Thoracic aorta (tissue), 2 donors: ENCODE measurements around the gene GDF7. TPM values are rescaled to one million over a fixed set of nuclear protein-coding genes. Genes with fewer than 3 reads are reported as not detected.

Source experiments
- ATAC-seq: fragments of 150-250 bp; one replicate; pipeline ENCODE4 v1.8.0; 2017; ENCODE audit warnings: low read depth; ENCODE audit not compliant: insufficient number of reproducible peaks, low FRiP score
- DNase-seq: peaks from one replicate; pipeline ENCODE4 v3.0.0-alpha.2; 2020; ENCODE audit warnings: low spot score
- H3K27ac ChIP-seq, 2 donors: fragments of 200-600 bp; sonication (generic); 1 replicate in 1 of 2; 2 replicates in 1 of 2; pipeline ENCODE4 v1.5.1; 2016; ENCODE audit warnings: mild to moderate bottlenecking in 2 of 2, moderate library complexity in 2 of 2
- H3K27me3 ChIP-seq: fragments of 200-600 bp; sonication (generic); replicated peaks from 2 replicates; pipeline ENCODE4 v1.6.0; 2016; ENCODE audit warnings: mild to moderate bottlenecking; ENCODE audit not compliant: insufficient read depth
- H3K36me3 ChIP-seq: fragments of 200-600 bp; sonication (generic); one replicate; pipeline ENCODE4 v1.5.1; 2016
- H3K4me1 ChIP-seq, 2 donors: fragments of 200-600 bp; sonication (generic); 1 replicate in 1 of 2; 2 replicates in 1 of 2; pipeline versions ENCODE4 v1.5.1 to v1.6.0; 2016; ENCODE audit warnings: low read depth in 2 of 2, mild to moderate bottlenecking in 1 of 2; ENCODE audit not compliant: control insufficient read depth in 1 of 2
- H3K4me3 ChIP-seq: fragments of 200-600 bp; sonication (generic); 2 replicates; pipeline ENCODE4 v1.5.1; 2016; ENCODE audit warnings: mild to moderate bottlenecking
- H3K9me3 ChIP-seq: fragments of 200-600 bp; sonication (generic); 2 replicates; pipeline ENCODE4 v1.5.1; 2016
- total RNA-seq, 2 donors: library from RNA; depleted of rRNA; stranded (reverse); fragments of >200 nt; gene quantifications; one replicate each; pipeline versions ENCODE4 v1.1.0 to v1.2.3, GENCODE V29; 2016
- TF ChIP-seq, protein P1 (sequence below): fragments of 200-600 bp; sonication (generic); IDR thresholded peaks from one replicate; pipeline ENCODE4 v1.5.1; 2019; ENCODE audit warnings: antibody characterized with exemption

The GDF7 gene
- total RNA-seq, 2 donors from 2014 or later, result 39.7 to 40.7 TPM

DNA sequence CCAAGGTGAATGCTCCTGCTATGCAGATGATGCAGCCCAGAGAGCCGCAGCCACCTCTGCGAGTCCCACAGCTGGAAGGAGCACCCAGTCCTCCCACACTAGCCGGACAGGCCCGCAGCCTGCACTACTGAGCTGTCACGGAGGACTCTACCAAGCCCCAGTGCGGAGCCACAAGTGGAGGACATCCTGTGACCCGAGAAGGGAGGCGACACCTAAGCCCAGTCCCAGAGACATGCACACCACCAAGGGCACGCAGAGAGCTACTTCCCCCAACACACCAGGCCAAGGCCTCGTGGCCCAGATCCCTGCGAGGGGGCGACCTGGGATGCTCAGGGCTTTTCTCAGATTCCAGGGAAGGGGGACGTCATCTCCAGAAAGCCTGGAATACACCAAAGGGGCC lies 28.9 kb upstream of the GDF7 start:
- H3K27me3 ChIP-seq, result no peaks in the 10 kb centered on the region
- H3K27ac ChIP-seq, result peak overlapping the region; percentile 98 to 99
- H3K36me3 ChIP-seq, result peaks cover 17% of the 10 kb centered on the region
- no peak for ATAC-seq
- TF ChIP-seq, protein P1, sequence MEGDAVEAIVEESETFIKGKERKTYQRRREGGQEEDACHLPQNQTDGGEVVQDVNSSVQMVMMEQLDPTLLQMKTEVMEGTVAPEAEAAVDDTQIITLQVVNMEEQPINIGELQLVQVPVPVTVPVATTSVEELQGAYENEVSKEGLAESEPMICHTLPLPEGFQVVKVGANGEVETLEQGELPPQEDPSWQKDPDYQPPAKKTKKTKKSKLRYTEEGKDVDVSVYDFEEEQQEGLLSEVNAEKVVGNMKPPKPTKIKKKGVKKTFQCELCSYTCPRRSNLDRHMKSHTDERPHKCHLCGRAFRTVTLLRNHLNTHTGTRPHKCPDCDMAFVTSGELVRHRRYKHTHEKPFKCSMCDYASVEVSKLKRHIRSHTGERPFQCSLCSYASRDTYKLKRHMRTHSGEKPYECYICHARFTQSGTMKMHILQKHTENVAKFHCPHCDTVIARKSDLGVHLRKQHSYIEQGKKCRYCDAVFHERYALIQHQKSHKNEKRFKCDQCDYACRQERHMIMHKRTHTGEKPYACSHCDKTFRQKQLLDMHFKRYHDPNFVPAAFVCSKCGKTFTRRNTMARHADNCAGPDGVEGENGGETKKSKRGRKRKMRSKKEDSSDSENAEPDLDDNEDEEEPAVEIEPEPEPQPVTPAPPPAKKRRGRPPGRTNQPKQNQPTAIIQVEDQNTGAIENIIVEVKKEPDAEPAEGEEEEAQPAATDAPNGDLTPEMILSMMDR, result no peak
- H3K9me3 ChIP-seq, result no peaks in the 10 kb centered on the region
- H3K4me1 ChIP-seq, result peaks cover 56 to 94% of the 10 kb centered on the region in 2 donors
- DNase-seq, result no peak
- no peak overlapping the region for H3K4me3 ChIP-seq

- Histone ChIP-seq H3K4me3 (no peak overlapping the region), H3K27me3 (no peaks in the 10 kb centered on the region), H3K27ac (peak overlapping the region; percentile 98 to 99), H3K4me1 (peaks cover 56 to 92% of the 10 kb centered on the region in 2 donors), H3K36me3 (peaks cover 23% of the 10 kb centered on the region), H3K9me3 (no peaks in the 10 kb centered on the region)
- DNase-seq, result no peak
- TF ChIP-seq, protein P1, result no peak
- ATAC-seq, result no peak
Observed at GRCh38 chr2:20638646-20639430, 28.1 kb upstream of the GDF7 start.

DNA sequence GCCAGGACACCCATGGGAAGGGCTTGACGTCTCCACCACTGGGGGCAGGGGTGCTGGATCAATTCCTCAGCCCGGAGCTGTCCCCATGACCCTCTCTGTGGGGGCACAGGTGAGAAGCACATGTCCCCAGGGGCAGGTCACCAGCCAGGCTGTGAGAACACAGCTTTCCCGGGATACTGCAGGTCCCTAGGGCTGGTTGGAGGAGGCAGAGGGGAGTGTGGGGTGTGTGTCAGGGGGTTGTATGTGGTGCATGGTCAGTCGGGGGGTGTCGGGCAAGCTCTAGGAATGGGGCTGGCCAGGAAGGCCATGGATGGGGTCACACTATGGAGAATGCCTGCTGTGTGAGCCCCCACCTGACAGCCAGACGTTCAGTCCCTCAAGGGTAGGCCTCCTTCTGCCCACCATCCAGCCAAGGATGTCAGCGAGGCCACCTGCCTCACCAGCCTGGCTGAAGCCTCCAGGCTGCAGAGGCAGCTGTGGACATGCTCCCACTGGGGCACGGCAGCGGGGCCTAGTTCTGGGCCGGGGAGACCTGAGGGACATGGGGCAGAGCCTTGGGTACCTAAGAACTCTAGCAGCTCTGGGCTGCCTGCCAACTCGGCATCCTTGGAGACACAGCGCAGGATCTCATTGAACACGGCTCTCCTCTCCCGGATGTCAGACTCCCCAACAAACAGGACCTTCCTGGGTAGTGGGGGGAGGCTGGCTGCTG lies 26.4 kb upstream of the GDF7 start:
- ATAC-seq (no peak), DNase-seq (no peak)
- H3K9me3 ChIP-seq, result no peaks in the 10 kb centered on the region
- peaks cover 33% of the 10 kb centered on the region for H3K36me3 ChIP-seq
- TF ChIP-seq, protein P1, result no peak
- peak overlapping the region; percentile 98 to 99 for H3K27ac ChIP-seq
- peaks cover 42 to 75% of the 10 kb centered on the region in 2 donors for H3K4me1 ChIP-seq
- peak overlapping the region; percentile 15 for H3K4me3 ChIP-seq
- H3K27me3 ChIP-seq, result no peaks in the 10 kb centered on the region

GRCh38 chr2:20641123-20641985 lies 25.6 kb upstream of the GDF7 start:
- peak overlapping the region; percentile 45 for H3K4me3 ChIP-seq
- H3K36me3 ChIP-seq, result peaks cover 35% of the 10 kb centered on the region
- peak; percentile 94 for DNase-seq
- H3K27me3 ChIP-seq, result no peaks in the 10 kb centered on the region
- H3K9me3 ChIP-seq, result no peaks in the 10 kb centered on the region
- peak; percentile 71 for ATAC-seq
- TF ChIP-seq, protein P1, result no peak
- H3K27ac ChIP-seq, result peak overlapping the region; percentile 98 to 99
- H3K4me1 ChIP-seq, result peaks cover 38 to 67% of the 10 kb centered on the region in 2 donors
